Liver (tissue), 9 donors: Measurements from ENCODE around the gene ZNF524. TPM values are rescaled to one million over a fixed set of nuclear protein-coding genes. Genes with fewer than 3 reads are reported as not detected.

Source experiments
- DNase-seq: peaks from one replicate; pipeline ENCODE4 v3.0.0-alpha.2; 2017; ENCODE audit warnings: low spot score
- H3K27ac ChIP-seq, 2 donors: one replicate each; pipeline ENCODE4 v1.7.0; 2013; ENCODE audit warnings: inconsistent platforms in 2 of 2, low read length in 2 of 2, control low read depth in 1 of 2, low read depth in 1 of 2, mild to moderate bottlenecking in 1 of 2
- H3K27me3 ChIP-seq, 4 donors: one replicate each; pipeline versions ENCODE4 v1.6.1 to v1.7.0; 2013; ENCODE audit warnings: low read length in 3 of 4, inconsistent platforms in 1 of 4, mild to moderate bottlenecking in 1 of 4, moderate library complexity in 1 of 4; ENCODE audit not compliant: control insufficient read depth in 4 of 4, insufficient read depth in 4 of 4
- H3K36me3 ChIP-seq, 4 donors: one replicate each; pipeline versions ENCODE4 v1.6.1 to v1.7.0; 2013; ENCODE audit warnings: low read length in 3 of 4, mild to moderate bottlenecking in 3 of 4, low read depth in 1 of 4, moderate library complexity in 1 of 4; ENCODE audit not compliant: control insufficient read depth in 4 of 4, insufficient read depth in 3 of 4
- H3K4me1 ChIP-seq, 4 donors: one replicate each; pipeline versions ENCODE4 v1.6.1 to v1.7.0; 2013; ENCODE audit warnings: low read length in 3 of 4, mild to moderate bottlenecking in 3 of 4, moderate library complexity in 1 of 4; ENCODE audit not compliant: control insufficient read depth in 4 of 4, insufficient read depth in 4 of 4
- H3K4me3 ChIP-seq, 3 donors: one replicate each; pipeline versions ENCODE4 v1.6.1 to v1.7.0; 2013; ENCODE audit warnings: low read length in 3 of 3, control low read depth in 1 of 3, low read depth in 1 of 3, mild to moderate bottlenecking in 1 of 3
- H3K9ac ChIP-seq, 2 donors: one replicate each; pipeline ENCODE4 v1.7.0; 2013; ENCODE audit warnings: low read length in 2 of 2, mild to moderate bottlenecking in 2 of 2, moderate library complexity in 2 of 2, control low read depth in 1 of 2, low read depth in 1 of 2
- H3K9me3 ChIP-seq, 4 donors: one replicate each; pipeline versions ENCODE4 v1.6.1 to v1.7.0; 2013; ENCODE audit warnings: low read length in 3 of 4; ENCODE audit not compliant: control insufficient read depth in 4 of 4
- CTCF ChIP-seq: fragments of 150-350 bp; IDR thresholded peaks from 2 replicates; pipeline ENCODE4 v1.5.1; 2017; ENCODE audit warnings: improper control_type of control experiment, low read depth, low read length; ENCODE audit not compliant: missing input control
- HNF4A ChIP-seq, 2 donors: conservative IDR thresholded peaks; 2 replicates each; pipeline ENCODE4 v1.6.1; 2016; ENCODE audit warnings: antibody characterized with exemption in 2 of 2, mild to moderate bottlenecking in 2 of 2
- JUND ChIP-seq, 2 donors: IDR thresholded peaks; 2 replicates each; pipeline ENCODE4 v1.6.1; 2016; ENCODE audit warnings: antibody characterized with exemption in 2 of 2
- NR2F2 ChIP-seq: IDR thresholded peaks from 2 replicates; pipeline ENCODE4 v1.6.1; 2016; ENCODE audit warnings: antibody characterized with exemption
- RAD21 ChIP-seq, 2 donors: IDR thresholded peaks; 2 replicates each; pipeline ENCODE4 v1.6.1; 2016; ENCODE audit warnings: antibody characterized with exemption in 2 of 2, mild to moderate bottlenecking in 2 of 2
- REST ChIP-seq: IDR thresholded peaks from 2 replicates; pipeline ENCODE4 v1.6.1; 2016; ENCODE audit warnings: antibody characterized with exemption, mild to moderate bottlenecking
- RXRA ChIP-seq, 2 donors: IDR thresholded peaks; 2 replicates each; pipeline ENCODE4 v1.6.1; 2017 to 2018; ENCODE audit warnings: antibody characterized with exemption in 2 of 2, mild to moderate bottlenecking in 1 of 2
- SP1 ChIP-seq: IDR thresholded peaks from 2 replicates; pipeline ENCODE4 v1.6.1; 2018; ENCODE audit warnings: antibody characterized with exemption, mild to moderate bottlenecking
- TAF1 ChIP-seq: conservative IDR thresholded peaks from 2 replicates; pipeline ENCODE4 v1.6.1; 2016; ENCODE audit warnings: antibody characterized with exemption, mild to moderate bottlenecking
- ZBTB33 ChIP-seq: IDR thresholded peaks from 2 replicates; pipeline ENCODE4 v1.6.1; 2016; ENCODE audit warnings: antibody characterized with exemption
- WGBS: extraction: QIAGEN DNeasy Blood & Tissue Kit; methylation state at CpG from one replicate; pipeline ENCODE4 v1.1.7; 2013; 5-methylcytosine and 5-hydroxymethylcytosine counted together
- polyA plus RNA-seq, 2 donors: library from polyadenylated mRNA; stranded (reverse) in 1 of 2; unstranded in 1 of 2; fragments of 200-250 nt in 1 of 2; fragments of >200 nt in 1 of 2; fragmentation: Nextera tagmentation in 1 of 2; extraction: Ambion mirVana in 1 of 2; gene quantifications; one replicate each; pipeline versions ENCODE4 v1.2.1 to v1.2.3, GENCODE V29; 2013 to 2015
- total RNA-seq, 2 donors: library from RNA; depleted of rRNA; stranded (reverse); fragments of >200 nt; gene quantifications; one replicate each; pipeline ENCODE4 v1.2.3, GENCODE V29; 2014
- donor health status: healthy.
- donor health status: healthy.
- donor health status: healthy.
- donor health status: healthy.
- donor health status: healthy.

The ZNF524 gene
- total and polyA plus RNA-seq, 4 donors = 6.7 to 12.3 (median 10.2) TPM

GRCh38 chr19:55621673-55622231 is 21.7 kb downstream of the ZNF524 start:
- DNase-seq = no peak
- Histone ChIP-seq H3K36me3 (peaks cover 0 to 6% (median 4%) of the 10 kb centered on the region in 4 donors), H3K27ac (no peak overlapping the region), H3K27me3 (no peaks in the 10 kb centered on the region), H3K9me3 (no peaks in the 10 kb centered on the region), H3K4me1 (peaks cover 0 to 12% (median 7%) of the 10 kb centered on the region in 4 donors), H3K9ac (no peak overlapping the region), H3K4me3 (no peak overlapping the region)
- 96% methylated on average over 55 of the region's 55 CpGs for WGBS
- no peak for TF ChIP-seq SP1
- no peak for TF ChIP-seq HNF4A (conservative IDR thresholded peaks at IDR 0.05)

GRCh38 chr19:55622242-55622969 is 22.3 kb downstream of the ZNF524 start:
- peaks cover 0 to 4% (median 3%) of the 10 kb centered on the region in 4 donors for H3K36me3 ChIP-seq
- TF ChIP-seq REST = no peak
- no peak for TF ChIP-seq RXRA (IDR thresholded peaks at IDR 0.05)
- TF ChIP-seq RAD21 (IDR thresholded peaks at IDR 0.05) = no peak
- TF ChIP-seq NR2F2 = no peak
- no peak for TF ChIP-seq SP1
- TF ChIP-seq JUND (IDR thresholded peaks at IDR 0.05) = no peak
- TF ChIP-seq ZBTB33 = no peak
- no peak for TF ChIP-seq TAF1
- TF ChIP-seq CTCF = no peak
- peaks cover 0 to 12% (median 7%) of the 10 kb centered on the region in 4 donors for H3K4me1 ChIP-seq
- DNase-seq = no peak
- no peaks in the 10 kb centered on the region for H3K27me3 ChIP-seq
- H3K27ac ChIP-seq = no peak overlapping the region
- no peak overlapping the region for H3K9ac ChIP-seq
- 93% methylated on average over 40 of the region's 40 CpGs for WGBS
- H3K4me3 ChIP-seq = no peak overlapping the region
- H3K9me3 ChIP-seq = no peaks in the 10 kb centered on the region
